Measurements from ENCODE around the gene RBM23.
A peak's percentile ranks its signal among the peaks of the same experiment; 100 is the strongest.

Gene RBM23

GRCh38 chr14:22875003-22875747 is 43.8 kb downstream of the RBM23 start:
- no peak for DNase-seq (ENCODE audit: low read depth in 2 of 2)
- no peak for TF ChIP-seq CTCF (IDR thresholded peaks at IDR 0.05; ENCODE audit: low read depth, low read length)
- H3K4me3 ChIP-seq (replicated peaks in 1 of 2; ENCODE audit: low read depth in 2 of 2, low read length in 2 of 2) = no peak overlapping the region

- DNase-seq (ENCODE audit: low read depth in 2 of 2) = peak in 1 of 2 donors; percentile 39
- no peak for TF ChIP-seq CTCF (IDR thresholded peaks at IDR 0.05; ENCODE audit: low read depth, low read length)
- peak overlapping the region; percentile 63 to 87 for H3K4me3 ChIP-seq (replicated peaks in 1 of 2; ENCODE audit: low read depth in 2 of 2, low read length in 2 of 2)
Observed at GRCh38 chr14:22872833-22873520, 46.0 kb downstream of the RBM23 start.

GRCh38 chr14:22872033-22872832 is 46.7 kb downstream of the RBM23 start:
- peak; percentile 86 to 87 for DNase-seq (ENCODE audit: low read depth in 2 of 2)
- peak overlapping the region; percentile 63 to 87 for H3K4me3 ChIP-seq (replicated peaks in 1 of 2; ENCODE audit: low read depth in 2 of 2, low read length in 2 of 2)
- TF ChIP-seq CTCF (IDR thresholded peaks at IDR 0.05; ENCODE audit: low read depth, low read length) = peak; percentile 97

GRCh38 chr14:22871224-22872032 is 47.5 kb downstream of the RBM23 start, which contains the start of gene LRP10:
LRP10 (plus strand) TSS chr14:22871740; CDS start chr14:22872304, 564 bp downstream.
- DNase-seq (ENCODE audit: low read depth in 2 of 2) = peak; percentile 86 to 92
- H3K4me3 ChIP-seq (replicated peaks in 1 of 2; ENCODE audit: low read depth in 2 of 2, low read length in 2 of 2) = peak within 1 kb of the TSS; percentile 63 to 87
- TF ChIP-seq CTCF (IDR thresholded peaks at IDR 0.05; ENCODE audit: low read depth, low read length) = no peak

- DNase-seq (ENCODE audit: low read depth in 2 of 2) = no peak
- H3K4me3 ChIP-seq (replicated peaks in 1 of 2; ENCODE audit: low read depth in 2 of 2, low read length in 2 of 2) = peak overlapping the region; percentile 63 to 87
- no peak for TF ChIP-seq CTCF (IDR thresholded peaks at IDR 0.05; ENCODE audit: low read depth, low read length)
Observed at GRCh38 chr14:22870811-22871223, 48.1 kb downstream of the RBM23 start.

- no peak for TF ChIP-seq CTCF (IDR thresholded peaks at IDR 0.05; ENCODE audit: low read depth, low read length)
- DNase-seq (ENCODE audit: low read depth in 2 of 2) = no peak
Observed at GRCh38 chr14:22866874-22867273, 52.1 kb downstream of the RBM23 start.

More at GRCh38 chr14:22866874-22867273, 52.1 kb downstream of the RBM23 start:
- H3K4me3 ChIP-seq (replicated peaks in 1 of 2; ENCODE audit: low read depth in 2 of 2, low read length in 2 of 2) = no peak overlapping the region

All from cardiac fibroblast (primary cell).